ENCODE results near the gene SNX14.

SNX14 gene

GRCh38 chr6:85461798-85462170 lies 131.9 kb downstream of the SNX14 start:
- no peak for DNase-seq

GRCh38 chr6:85460921-85461797 lies 132.5 kb downstream of the SNX14 start:
- peak; percentile 14 for DNase-seq

GRCh38 chr6:85460154-85460920 lies 133.3 kb downstream of the SNX14 start:
- no peak for DNase-seq

- DNase-seq = no peak
Measured at GRCh38 chr6:85459224-85459901, 134.3 kb downstream of the SNX14 start.

GRCh38 chr6:85458782-85459181 lies 134.9 kb downstream of the SNX14 start:
- DNase-seq = no peak

GRCh38 chr6:85458184-85458583 lies 135.5 kb downstream of the SNX14 start:
- no peak for DNase-seq

- no peak for DNase-seq
Measured at GRCh38 chr6:85456782-85457181, 136.9 kb downstream of the SNX14 start.
